Measurements from ENCODE around the gene INAVA.

INAVA gene

GRCh38 chr1:200899015-200899386, 4.3 kb downstream of the INAVA start:
- TF ChIP-seq EZH2 (IDR thresholded peaks at IDR 0.05): no peak
- no peak for TF ChIP-seq FOXP2 (optimal IDR thresholded peaks at IDR 0.05; ENCODE audit: control extremely low read depth, extremely low read length, insufficient read depth)
- no peak for TF ChIP-seq POLR2AphosphoS5 (IDR thresholded peaks at IDR 0.05; ENCODE audit: borderline replicate concordance, low read depth, low read length)
- DNase-seq (ENCODE audit: low read depth, low spot score): no peak
- no peaks in the 10 kb centered on the region for H3K9me3 ChIP-seq (ENCODE audit: low read depth, low read length)
- no peak overlapping the region for H3K9ac ChIP-seq (ENCODE audit: insufficient read length)
- no peak overlapping the region for H3K27ac ChIP-seq
- H3K4me3 ChIP-seq: no peak overlapping the region
- H3K36me3 ChIP-seq (ENCODE audit: insufficient read depth, low read length): no peaks in the 10 kb centered on the region

- TF ChIP-seq EZH2 (IDR thresholded peaks at IDR 0.05) (no peak), POLR2AphosphoS5 (IDR thresholded peaks at IDR 0.05; ENCODE audit: borderline replicate concordance, low read depth, low read length) (no peak), FOXP2 (optimal IDR thresholded peaks at IDR 0.05; ENCODE audit: control extremely low read depth, extremely low read length, insufficient read depth) (no peak)
- no peaks in the 10 kb centered on the region for H3K9me3 ChIP-seq (ENCODE audit: low read depth, low read length)
- H3K4me3 ChIP-seq: no peak overlapping the region
- DNase-seq (ENCODE audit: low read depth, low spot score): no peak
- no peak overlapping the region for H3K27ac ChIP-seq
- H3K36me3 ChIP-seq (ENCODE audit: insufficient read depth, low read length): no peaks in the 10 kb centered on the region
- H3K9ac ChIP-seq (ENCODE audit: insufficient read length): no peak overlapping the region
These were observed 4.8 kb downstream of the INAVA start for GRCh38 chr1:200899451-200899915.

- H3K36me3 ChIP-seq (ENCODE audit: insufficient read depth, low read length): no peaks in the 10 kb centered on the region
- H3K9ac ChIP-seq (ENCODE audit: insufficient read length): no peak overlapping the region
- no peak overlapping the region for H3K27ac ChIP-seq
- TF ChIP-seq POLR2AphosphoS5 (IDR thresholded peaks at IDR 0.05; ENCODE audit: borderline replicate concordance, low read depth, low read length): no peak
- no peak for TF ChIP-seq EZH2 (IDR thresholded peaks at IDR 0.05)
- no peak for TF ChIP-seq FOXP2 (optimal IDR thresholded peaks at IDR 0.05; ENCODE audit: control extremely low read depth, extremely low read length, insufficient read depth)
- no peaks in the 10 kb centered on the region for H3K9me3 ChIP-seq (ENCODE audit: low read depth, low read length)
- no peak for DNase-seq (ENCODE audit: low read depth, low spot score)
- peak overlapping the region; percentile 17; the same call in 1 of the 2 replicates for H3K4me3 ChIP-seq
These were observed 5.5 kb downstream of the INAVA start for GRCh38 chr1:200899954-200900867.

GRCh38 chr1:200900877-200901276, 6.2 kb downstream of the INAVA start:
- peak overlapping the region; percentile 17; the same call in 1 of the 2 replicates for H3K4me3 ChIP-seq
- TF ChIP-seq POLR2AphosphoS5 (IDR thresholded peaks at IDR 0.05; ENCODE audit: borderline replicate concordance, low read depth, low read length) (no peak), FOXP2 (optimal IDR thresholded peaks at IDR 0.05; ENCODE audit: control extremely low read depth, extremely low read length, insufficient read depth) (no peak), EZH2 (IDR thresholded peaks at IDR 0.05) (no peak)
- no peak for DNase-seq (ENCODE audit: low read depth, low spot score)
- no peaks in the 10 kb centered on the region for H3K36me3 ChIP-seq (ENCODE audit: insufficient read depth, low read length)
- no peak overlapping the region for H3K9ac ChIP-seq (ENCODE audit: insufficient read length)
- no peaks in the 10 kb centered on the region for H3K9me3 ChIP-seq (ENCODE audit: low read depth, low read length)
- H3K27ac ChIP-seq: no peak overlapping the region

GRCh38 chr1:200901350-200901749, 6.7 kb downstream of the INAVA start:
- no peak for DNase-seq (ENCODE audit: low read depth, low spot score)
- Histone ChIP-seq H3K36me3 (ENCODE audit: insufficient read depth, low read length) (no peaks in the 10 kb centered on the region), H3K27ac (no peak overlapping the region), H3K4me3 (no peak overlapping the region), H3K9me3 (ENCODE audit: low read depth, low read length) (no peaks in the 10 kb centered on the region), H3K9ac (ENCODE audit: insufficient read length) (no peak overlapping the region)
- TF ChIP-seq EZH2 (IDR thresholded peaks at IDR 0.05) (no peak), FOXP2 (optimal IDR thresholded peaks at IDR 0.05; ENCODE audit: control extremely low read depth, extremely low read length, insufficient read depth) (no peak), POLR2AphosphoS5 (IDR thresholded peaks at IDR 0.05; ENCODE audit: borderline replicate concordance, low read depth, low read length) (no peak)

GRCh38 chr1:200901796-200902444, 7.2 kb downstream of the INAVA start:
- H3K9ac ChIP-seq (ENCODE audit: insufficient read length): no peak overlapping the region
- no peak overlapping the region for H3K4me3 ChIP-seq
- TF ChIP-seq POLR2AphosphoS5 (IDR thresholded peaks at IDR 0.05; ENCODE audit: borderline replicate concordance, low read depth, low read length) (no peak), FOXP2 (optimal IDR thresholded peaks at IDR 0.05; ENCODE audit: control extremely low read depth, extremely low read length, insufficient read depth) (no peak), EZH2 (IDR thresholded peaks at IDR 0.05) (no peak)
- H3K9me3 ChIP-seq (ENCODE audit: low read depth, low read length): no peaks in the 10 kb centered on the region
- H3K36me3 ChIP-seq (ENCODE audit: insufficient read depth, low read length): no peaks in the 10 kb centered on the region
- DNase-seq (ENCODE audit: low read depth, low spot score): no peak
- no peak overlapping the region for H3K27ac ChIP-seq

GRCh38 chr1:200903793-200904192, 9.1 kb downstream of the INAVA start:
- no peak for DNase-seq (ENCODE audit: low read depth, low spot score)
- no peak for TF ChIP-seq POLR2AphosphoS5 (IDR thresholded peaks at IDR 0.05; ENCODE audit: borderline replicate concordance, low read depth, low read length)
- no peak for TF ChIP-seq EZH2 (IDR thresholded peaks at IDR 0.05)
- no peak for TF ChIP-seq FOXP2 (optimal IDR thresholded peaks at IDR 0.05; ENCODE audit: control extremely low read depth, extremely low read length, insufficient read depth)
- H3K4me3 ChIP-seq: no peak overlapping the region
- H3K36me3 ChIP-seq (ENCODE audit: insufficient read depth, low read length): no peaks in the 10 kb centered on the region
- H3K9ac ChIP-seq (ENCODE audit: insufficient read length): no peak overlapping the region
- H3K9me3 ChIP-seq (ENCODE audit: low read depth, low read length): no peaks in the 10 kb centered on the region
- no peak overlapping the region for H3K27ac ChIP-seq

- no peak overlapping the region for H3K27ac ChIP-seq
- no peak overlapping the region for H3K4me3 ChIP-seq
- no peak for DNase-seq (ENCODE audit: low read depth, low spot score)
- H3K36me3 ChIP-seq (ENCODE audit: insufficient read depth, low read length): no peaks in the 10 kb centered on the region
- no peak overlapping the region for H3K9ac ChIP-seq (ENCODE audit: insufficient read length)
- no peaks in the 10 kb centered on the region for H3K9me3 ChIP-seq (ENCODE audit: low read depth, low read length)
- TF ChIP-seq FOXP2 (optimal IDR thresholded peaks at IDR 0.05; ENCODE audit: control extremely low read depth, extremely low read length, insufficient read depth): no peak
- no peak for TF ChIP-seq POLR2AphosphoS5 (IDR thresholded peaks at IDR 0.05; ENCODE audit: borderline replicate concordance, low read depth, low read length)
- no peak for TF ChIP-seq EZH2 (IDR thresholded peaks at IDR 0.05)
These were observed 10.1 kb downstream of the INAVA start for GRCh38 chr1:200904772-200905171.

All from SK-N-MC (cell line).